GM12875 (cell line): Measurements from ENCODE around the gene PLXNA4.

Experiments
- H3K4me3 ChIP-seq: one replicate; pipeline ENCODE4 v1.5.1; 2011; ENCODE audit warnings: low read depth, low read length, control low read depth
- TF ChIP-seq, protein P1 (sequence below): IDR thresholded peaks from 2 replicates; pipeline ENCODE4 v1.5.1; 2011; ENCODE audit warnings: low read depth, mild to moderate bottlenecking, control low read depth, inconsistent platforms, low read length, moderate library complexity, borderline replicate concordance; ENCODE audit not compliant: insufficient read depth

PLXNA4 gene

DNA sequence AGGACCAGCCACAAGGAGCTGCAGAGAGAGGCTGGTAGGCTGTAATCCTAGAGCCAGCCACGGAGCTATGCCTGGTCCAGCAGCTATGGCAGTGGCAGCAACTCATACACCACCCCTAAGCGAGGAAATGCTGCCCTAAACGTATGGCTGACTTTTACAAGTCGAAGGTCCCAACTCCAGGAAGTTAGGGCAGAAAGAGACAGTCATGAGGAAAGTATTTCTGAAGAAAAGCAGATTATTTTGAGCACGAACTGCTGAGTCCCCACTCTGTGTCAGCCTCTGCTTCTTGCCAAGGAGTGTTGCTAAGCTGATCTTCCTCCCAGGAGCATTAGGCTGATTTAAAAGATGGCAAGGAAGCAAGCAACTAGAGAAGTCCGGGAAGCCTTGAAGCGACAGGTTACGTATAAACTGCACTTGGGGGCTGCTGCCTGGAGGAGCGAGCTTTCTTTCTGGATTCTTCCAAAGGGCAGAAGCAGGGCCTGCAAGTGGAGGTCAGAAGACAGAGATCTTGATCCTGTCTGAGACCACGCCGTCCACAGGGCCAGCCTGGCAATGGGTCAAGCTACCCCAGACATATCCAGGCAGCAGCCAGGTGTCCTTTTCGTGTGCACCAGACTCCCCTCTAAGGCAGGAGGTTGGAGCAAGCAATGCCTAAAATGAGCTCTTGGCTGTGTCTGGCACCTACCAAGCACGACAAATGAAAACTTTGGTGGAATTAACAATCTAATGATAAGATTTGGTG is 39.4 kb downstream of the PLXNA4 start:
- H3K4me3 ChIP-seq: no peak overlapping the region
- TF ChIP-seq, protein P1, sequence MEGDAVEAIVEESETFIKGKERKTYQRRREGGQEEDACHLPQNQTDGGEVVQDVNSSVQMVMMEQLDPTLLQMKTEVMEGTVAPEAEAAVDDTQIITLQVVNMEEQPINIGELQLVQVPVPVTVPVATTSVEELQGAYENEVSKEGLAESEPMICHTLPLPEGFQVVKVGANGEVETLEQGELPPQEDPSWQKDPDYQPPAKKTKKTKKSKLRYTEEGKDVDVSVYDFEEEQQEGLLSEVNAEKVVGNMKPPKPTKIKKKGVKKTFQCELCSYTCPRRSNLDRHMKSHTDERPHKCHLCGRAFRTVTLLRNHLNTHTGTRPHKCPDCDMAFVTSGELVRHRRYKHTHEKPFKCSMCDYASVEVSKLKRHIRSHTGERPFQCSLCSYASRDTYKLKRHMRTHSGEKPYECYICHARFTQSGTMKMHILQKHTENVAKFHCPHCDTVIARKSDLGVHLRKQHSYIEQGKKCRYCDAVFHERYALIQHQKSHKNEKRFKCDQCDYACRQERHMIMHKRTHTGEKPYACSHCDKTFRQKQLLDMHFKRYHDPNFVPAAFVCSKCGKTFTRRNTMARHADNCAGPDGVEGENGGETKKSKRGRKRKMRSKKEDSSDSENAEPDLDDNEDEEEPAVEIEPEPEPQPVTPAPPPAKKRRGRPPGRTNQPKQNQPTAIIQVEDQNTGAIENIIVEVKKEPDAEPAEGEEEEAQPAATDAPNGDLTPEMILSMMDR: no peak

DNA sequence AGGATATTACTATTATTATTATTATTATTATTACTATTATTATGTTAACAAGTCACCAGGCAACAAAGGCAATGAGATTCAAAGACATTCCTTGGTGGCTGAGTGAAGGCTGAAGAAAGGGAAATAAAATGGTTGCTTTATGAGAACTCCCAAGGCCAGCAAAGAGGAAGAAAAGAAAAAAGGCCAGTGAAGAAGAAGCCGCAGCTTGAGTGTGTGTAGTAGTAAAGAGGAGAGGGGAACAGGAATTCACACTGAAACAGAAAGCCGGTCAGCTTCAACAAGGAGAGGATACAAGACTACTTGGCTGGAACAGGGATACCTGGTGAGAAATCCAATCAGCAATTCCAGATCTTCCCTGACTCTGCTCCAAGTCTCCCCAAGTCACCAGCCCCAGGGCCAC is 42.4 kb downstream of the PLXNA4 start:
- TF ChIP-seq, protein P1: no peak
- H3K4me3 ChIP-seq: no peak overlapping the region

DNA sequence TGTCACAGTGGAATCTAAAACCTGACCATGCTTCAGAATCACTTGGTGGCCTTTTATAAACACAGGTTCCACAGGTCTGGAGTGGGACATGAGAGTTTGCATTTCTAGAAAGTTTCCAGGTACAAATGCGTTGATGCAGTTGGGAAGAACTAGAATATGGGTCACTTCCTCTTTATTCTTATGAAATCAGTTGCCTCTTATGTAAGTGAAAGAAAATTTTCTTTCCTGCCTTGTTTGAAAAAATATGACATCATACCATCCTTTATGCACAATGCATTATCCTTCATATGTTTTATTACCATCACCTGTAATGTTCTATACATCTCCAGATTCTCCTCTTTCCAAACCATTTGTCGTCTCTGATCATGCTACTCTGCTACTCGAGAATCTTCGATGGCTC is 44.0 kb downstream of the PLXNA4 start:
- TF ChIP-seq, protein P1: no peak
- no peak overlapping the region for H3K4me3 ChIP-seq

DNA sequence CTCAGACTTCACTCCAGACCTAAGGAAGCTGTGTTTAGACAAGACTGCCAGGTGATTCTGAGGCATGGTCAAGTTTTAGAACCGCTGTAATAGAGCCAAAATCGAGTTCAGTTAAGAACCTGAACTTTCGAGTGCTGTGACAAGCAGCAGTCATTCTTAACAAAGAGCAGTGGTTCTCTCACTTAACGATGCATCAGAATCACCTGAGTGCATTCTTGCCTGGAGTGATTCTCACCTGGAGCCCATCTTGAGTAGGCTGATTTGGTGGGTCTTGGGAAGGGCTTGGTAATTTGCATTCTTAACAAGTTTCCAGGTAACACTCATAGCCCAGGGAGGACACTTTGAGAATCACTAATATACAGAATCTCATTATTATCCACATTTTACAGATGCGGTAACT is 44.7 kb downstream of the PLXNA4 start:
- no peak overlapping the region for H3K4me3 ChIP-seq
- TF ChIP-seq, protein P1: no peak

DNA sequence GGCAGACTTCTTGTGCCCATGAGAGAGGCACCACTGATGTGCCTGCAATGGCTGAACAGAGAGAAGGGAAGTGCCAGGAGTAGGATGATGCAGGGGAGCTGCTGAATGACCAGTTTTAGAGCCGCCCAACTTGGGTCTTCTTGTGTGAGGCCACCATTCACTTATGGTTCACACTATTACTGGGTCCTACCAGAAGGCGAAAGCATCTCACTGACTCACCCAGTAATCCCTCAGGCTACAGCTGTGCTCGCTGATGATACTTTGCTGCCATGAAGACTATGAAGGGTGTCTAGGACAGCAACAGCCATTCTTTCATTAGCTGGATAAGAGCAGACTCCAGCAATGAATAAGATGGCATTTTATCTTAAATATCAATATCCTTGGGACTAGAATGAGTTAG is 47.6 kb downstream of the PLXNA4 start:
- TF ChIP-seq, protein P1: no peak
- H3K4me3 ChIP-seq: no peak overlapping the region

DNA sequence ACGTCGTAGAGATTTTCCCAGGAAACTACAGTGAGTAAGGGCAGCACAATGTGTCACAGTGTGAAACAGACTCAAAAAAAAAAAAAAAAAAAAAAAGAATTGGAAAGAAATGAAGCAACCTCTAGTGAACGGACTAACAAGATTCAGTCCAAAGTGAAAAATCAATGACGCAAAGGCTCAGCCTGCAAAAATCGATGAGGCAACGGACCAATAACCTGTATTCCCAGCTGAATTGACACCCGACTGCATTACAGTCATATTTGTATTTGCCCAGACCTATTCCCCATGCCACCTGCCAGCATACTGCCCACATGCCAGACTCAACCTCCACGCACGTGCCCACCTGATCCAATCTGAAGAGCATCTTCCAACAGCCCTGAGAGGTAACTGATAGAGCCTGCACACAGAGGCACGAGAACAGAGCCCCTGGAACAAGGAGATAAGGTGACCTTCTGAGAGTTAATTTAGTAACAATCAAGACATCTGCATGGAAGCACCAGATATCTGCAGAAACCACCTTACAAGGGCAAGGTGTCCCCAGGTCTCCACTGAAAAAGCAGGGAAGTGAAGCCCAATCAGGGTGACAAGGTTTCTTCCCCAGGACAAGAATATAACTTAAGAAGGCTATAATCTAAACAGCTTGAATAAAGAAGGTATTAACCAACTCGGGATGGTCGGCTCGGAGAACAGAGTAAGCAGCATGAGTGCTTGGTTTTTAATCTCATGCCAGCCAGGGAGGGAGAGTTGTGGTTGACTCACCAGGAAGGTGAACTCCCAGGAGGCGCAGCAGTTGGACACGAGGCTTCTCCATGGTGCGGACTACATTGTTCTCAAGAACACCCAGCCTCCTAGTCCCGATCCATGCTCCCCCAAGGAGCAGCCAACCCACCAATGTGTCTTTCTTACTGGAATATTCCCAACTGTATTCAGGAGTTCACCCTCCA is 48.5 kb downstream of the PLXNA4 start:
- TF ChIP-seq, protein P1: no peak
- no peak overlapping the region for H3K4me3 ChIP-seq
